Cardiac muscle cell (in vitro differentiated cells and primary cell): ENCODE data around the gene NFX1. TPM values are rescaled to one million over a fixed set of nuclear protein-coding genes. Genes with fewer than 3 reads are reported as not detected.

Source experiments
- DNase-seq, 2 donors: peaks; one replicate each; pipeline versions ENCODE4 v3.0.0 to v3.0.0-alpha.2; 2010 to 2017; ENCODE audit warnings: low read depth in 1 of 2, low spot score in 1 of 2
- H3K27ac ChIP-seq: fragments of 200-600 bp; sonication (generic); 2 replicates; pipeline ENCODE4 v1.5.1; 2016
- H3K27me3 ChIP-seq: fragments of 200-600 bp; sonication (generic); 2 replicates; pipeline ENCODE4 v1.6.0; 2016; ENCODE audit warnings: control low read depth
- H3K36me3 ChIP-seq: fragments of 200-600 bp; sonication (generic); 2 replicates; pipeline ENCODE4 v1.5.1; 2016; ENCODE audit warnings: control low read depth
- H3K4me1 ChIP-seq: fragments of 200-600 bp; sonication (generic); 2 replicates; pipeline ENCODE4 v1.8.1; 2017; ENCODE audit warnings: low read depth, mild to moderate bottlenecking, mixed run types
- H3K4me3 ChIP-seq: fragments of 200-600 bp; sonication (generic); 2 replicates; pipeline ENCODE4 v1.5.1; 2016; ENCODE audit warnings: mild to moderate bottlenecking
- H3K9me3 ChIP-seq: fragments of 200-600 bp; sonication (generic); 2 replicates; pipeline ENCODE4 v1.5.1; 2017; ENCODE audit warnings: low read depth, mild to moderate bottlenecking, control low read depth
- CTCF ChIP-seq: IDR thresholded peaks from 2 replicates; pipeline ENCODE4 v1.5.1; 2012; ENCODE audit warnings: low read depth, mild to moderate bottlenecking, low read length
- polyA plus RNA-seq: library from polyadenylated mRNA; unstranded; fragments of >200 nt; fragmentation: Nextera tagmentation; extraction: Ambion mirVana; gene quantifications from 2 replicates; pipeline ENCODE4 v1.2.1, GENCODE V29; 2016
- total RNA-seq: library from RNA; depleted of rRNA; stranded (reverse); fragments of >200 nt; gene quantifications from 2 replicates; pipeline ENCODE4 v1.2.3, GENCODE V29; 2016

The NFX1 gene
- total and polyA plus RNA-seq, 2 experiments from 2014 or later: 19.3 to 29.9 TPM

- Histone ChIP-seq H3K36me3 (peaks cover 49% of the 10 kb centered on the region), H3K27ac (no peak overlapping the region), H3K4me3 (peak overlapping the region; percentile 89), H3K4me1 (no peaks in the 10 kb centered on the region), H3K9me3 (no peaks in the 10 kb centered on the region), H3K27me3 (no peaks in the 10 kb centered on the region)
- TF ChIP-seq CTCF: no peak
- DNase-seq: peak; percentile 24 to 27
These were observed 26.9 kb upstream of the NFX1 start for GRCh38 chr9:33263131-33264002.

GRCh38 chr9:33264003-33264472 lies 26.3 kb upstream of the NFX1 start:
- Histone ChIP-seq H3K9me3 (no peaks in the 10 kb centered on the region), H3K27me3 (no peaks in the 10 kb centered on the region), H3K27ac (peak overlapping the region; percentile 57), H3K36me3 (peaks cover 49% of the 10 kb centered on the region), H3K4me1 (no peaks in the 10 kb centered on the region), H3K4me3 (peak overlapping the region; percentile 89)
- peak in 1 of 2 donors; percentile 42 for DNase-seq
- no peak for TF ChIP-seq CTCF

- peak; percentile 36 for TF ChIP-seq CTCF
- peaks cover 49% of the 10 kb centered on the region for H3K36me3 ChIP-seq
- no peaks in the 10 kb centered on the region for H3K27me3 ChIP-seq
- DNase-seq: peak; percentile 99 to 100
- H3K4me1 ChIP-seq: no peaks in the 10 kb centered on the region
- peak within 1 kb of the TSS; percentile 74 for H3K27ac ChIP-seq
- H3K9me3 ChIP-seq: no peaks in the 10 kb centered on the region
- H3K4me3 ChIP-seq: peak within 1 kb of the TSS; percentile 89
These were observed 25.7 kb upstream of the NFX1 start, which contains the start of the genes BAG1 and CHMP5 for GRCh38 chr9:33264473-33265177. BAG1 (minus strand) TSS chr9:33264708. CHMP5 (plus strand) TSS chr9:33265049; CDS start chr9:33265079, 30 bp downstream.

- TF ChIP-seq CTCF: no peak
- Histone ChIP-seq H3K36me3 (peaks cover 49% of the 10 kb centered on the region), H3K27me3 (no peaks in the 10 kb centered on the region), H3K4me1 (no peaks in the 10 kb centered on the region), H3K4me3 (peak overlapping the region; percentile 64), H3K27ac (peak overlapping the region; percentile 74), H3K9me3 (no peaks in the 10 kb centered on the region)
- DNase-seq: peak in 1 of 2 donors; percentile 2
These were observed 25.0 kb upstream of the NFX1 start for GRCh38 chr9:33265211-33265865.

GRCh38 chr9:33267151-33267767 lies 23.1 kb upstream of the NFX1 start:
- no peaks in the 10 kb centered on the region for H3K4me1 ChIP-seq
- H3K27me3 ChIP-seq: no peaks in the 10 kb centered on the region
- H3K36me3 ChIP-seq: peaks cover 48% of the 10 kb centered on the region
- no peak overlapping the region for H3K27ac ChIP-seq
- H3K9me3 ChIP-seq: no peaks in the 10 kb centered on the region
- DNase-seq: no peak
- H3K4me3 ChIP-seq: no peak overlapping the region
- TF ChIP-seq CTCF: no peak
